GM11168 (cell line): ENCODE results near the gene CYTH1.

ENCODE experiments used
- in situ Hi-C: fragments of 300-500 bp; cut with MboI; formaldehyde crosslinking; loops from one replicate; pipeline ENCODE4 v1.12.0; 2022; ENCODE audit warnings: low sequenced_read_pairs; ENCODE audit not compliant: unreplicated experiment

The CYTH1 gene

DNA sequence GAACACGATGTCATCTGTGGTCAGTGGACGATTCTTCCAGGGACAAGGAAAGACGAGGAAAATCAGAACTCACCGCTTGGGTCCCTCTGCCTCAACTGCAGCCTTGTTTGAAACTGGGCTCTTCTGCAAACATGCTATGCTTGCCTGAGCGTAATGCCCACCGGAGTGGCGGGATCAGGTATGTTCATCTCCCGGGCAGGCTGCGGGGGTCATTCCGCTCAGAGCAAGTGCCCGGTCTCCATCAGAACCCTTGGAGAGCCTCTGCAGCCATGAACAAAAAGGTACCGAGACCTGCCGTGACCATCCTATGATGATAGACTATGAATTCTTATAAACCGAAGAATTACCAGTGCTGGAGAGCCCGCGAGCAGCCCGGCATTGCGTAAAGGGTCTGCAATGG is 140.4 kb downstream of the CYTH1 start:
- in situ Hi-C loops, result no loop called here

- in situ Hi-C loops, result no loop called here
Measured at GRCh38 chr17:78641243-78641642, 140.8 kb downstream of the CYTH1 start.

DNA sequence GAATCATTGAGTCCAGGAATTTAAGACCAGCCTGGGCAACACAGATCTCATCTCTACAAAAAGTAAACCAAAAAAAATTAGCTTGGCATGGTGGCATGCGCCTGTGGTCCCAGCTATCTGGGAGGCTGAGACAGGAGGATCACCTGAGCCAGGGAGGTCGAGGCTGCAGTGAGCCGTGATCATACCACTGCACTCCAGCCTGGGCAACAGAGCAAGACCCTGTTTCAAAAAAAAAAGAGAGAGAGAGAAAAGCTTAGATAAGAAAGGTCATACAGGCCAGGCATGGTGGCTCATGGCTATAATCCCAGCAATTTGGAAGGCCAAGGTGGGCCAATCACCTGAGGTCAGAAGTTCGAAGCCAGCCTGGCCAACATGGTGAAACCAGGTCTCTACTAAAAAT is 141.4 kb downstream of the CYTH1 start:
- in situ Hi-C loops, result no loop called here

DNA sequence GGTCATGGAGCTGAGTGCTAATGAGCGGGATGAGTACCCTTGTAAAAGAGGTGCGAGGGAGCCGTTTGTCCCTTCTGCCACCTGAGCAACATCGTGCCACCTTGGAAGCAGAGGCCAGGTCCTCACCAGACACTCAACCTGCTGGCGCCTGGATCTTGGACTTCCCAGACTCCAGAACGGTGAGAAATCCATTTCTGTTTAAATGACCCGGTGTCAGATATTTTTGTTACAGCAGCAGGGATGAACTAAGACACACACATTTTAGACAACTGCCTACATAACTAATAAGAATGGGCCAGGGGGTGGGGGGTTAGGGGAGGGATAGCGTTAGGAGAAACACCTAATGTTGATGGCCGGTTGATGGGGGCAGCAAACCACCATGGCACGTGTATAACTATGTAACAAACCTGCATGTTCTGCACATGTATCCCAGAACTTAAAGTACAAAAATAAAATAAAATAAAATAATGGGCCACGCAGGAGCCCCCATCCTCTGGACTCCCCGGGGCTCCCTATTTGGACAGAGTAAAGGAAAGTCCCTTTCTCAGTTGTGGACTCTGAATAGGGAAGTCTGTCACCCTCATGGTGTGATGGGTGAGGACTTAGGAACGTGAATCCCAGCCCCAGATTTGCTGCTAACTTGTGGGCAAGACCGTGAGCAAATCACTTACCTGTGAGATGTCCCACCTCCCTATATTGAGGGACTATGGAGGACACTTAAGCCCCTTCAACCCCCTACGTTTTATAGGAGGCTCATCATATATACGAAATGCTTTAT is 144.2 kb downstream of the CYTH1 start:
- in situ Hi-C loops, result no loop called here

DNA sequence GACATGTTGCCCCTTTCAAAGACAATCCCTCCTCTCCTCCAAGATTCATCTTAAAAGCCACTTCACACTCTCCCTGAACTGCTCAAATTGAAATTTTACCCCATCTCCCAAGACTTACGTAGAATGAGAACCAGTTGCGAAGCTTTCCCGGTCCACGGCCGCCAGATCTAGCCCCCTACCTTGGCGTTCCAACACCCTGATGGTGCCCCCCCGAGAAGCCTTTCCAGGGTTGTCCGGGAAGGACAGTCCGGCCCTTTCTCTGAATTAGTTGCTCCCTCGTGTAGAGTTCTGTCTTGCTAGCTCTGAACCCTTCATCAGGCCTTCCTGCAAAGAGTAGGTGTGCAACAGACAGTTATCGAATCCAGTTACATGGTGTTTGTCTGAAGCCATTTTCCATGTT is 144.9 kb downstream of the CYTH1 start:
- in situ Hi-C loops, result no loop called here

- in situ Hi-C loops, result no loop called here
Measured at GRCh38 chr17:78634154-78634553, 147.9 kb downstream of the CYTH1 start.

- in situ Hi-C loops, result no loop called here
Measured at GRCh38 chr17:78629436-78629995, 152.6 kb downstream of the CYTH1 start.

- in situ Hi-C loops, result no loop called here
Measured at GRCh38 chr17:78628547-78629435, 153.3 kb downstream of the CYTH1 start.

DNA sequence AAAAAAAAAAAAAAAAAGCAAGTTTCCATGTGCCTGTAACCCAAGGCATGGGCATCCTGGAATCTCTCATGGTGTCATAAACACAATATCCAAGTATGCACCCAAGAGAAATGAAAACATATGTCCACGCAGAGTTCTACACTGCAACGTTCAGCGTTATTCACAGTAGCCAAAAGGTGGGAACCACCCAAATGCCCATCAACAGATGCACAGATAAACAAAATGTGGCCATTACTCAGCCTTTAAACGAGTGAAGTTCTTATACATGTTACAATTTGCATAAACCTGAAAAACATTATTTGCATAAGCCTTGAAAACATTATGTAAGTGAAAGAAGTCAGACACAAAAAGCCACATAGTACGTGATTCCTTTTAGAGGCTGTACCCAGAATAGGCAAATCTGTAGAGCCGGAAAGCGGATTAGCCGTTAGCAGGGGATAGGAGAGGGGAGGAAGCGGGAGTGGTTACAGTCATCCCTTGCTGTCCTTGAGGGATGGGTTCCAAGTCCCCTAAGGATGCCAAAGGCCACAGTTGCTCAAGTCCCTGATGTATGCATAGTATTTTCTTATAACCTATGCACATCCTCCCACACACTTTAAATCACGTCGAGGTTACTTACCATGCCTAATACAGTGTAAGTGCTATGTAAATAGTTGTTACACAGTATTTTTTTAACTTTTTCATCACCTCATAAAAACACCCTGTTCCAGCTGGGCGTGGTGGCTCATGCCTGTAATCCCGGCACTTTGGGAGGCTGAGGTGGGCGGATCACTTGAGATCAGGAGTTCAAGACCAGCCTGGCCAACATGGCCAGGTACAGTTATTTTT is 157.5 kb downstream of the CYTH1 start:
- in situ Hi-C loops, result no loop called here
